ENCODE data around the gene RAB11FIP3. TPM values are rescaled to one million over a fixed set of nuclear protein-coding genes. Genes with fewer than 3 reads are reported as not detected.

RAB11FIP3 gene
- total RNA-seq, 1 experiment from 2014 or later, result 12.8 TPM

DNA sequence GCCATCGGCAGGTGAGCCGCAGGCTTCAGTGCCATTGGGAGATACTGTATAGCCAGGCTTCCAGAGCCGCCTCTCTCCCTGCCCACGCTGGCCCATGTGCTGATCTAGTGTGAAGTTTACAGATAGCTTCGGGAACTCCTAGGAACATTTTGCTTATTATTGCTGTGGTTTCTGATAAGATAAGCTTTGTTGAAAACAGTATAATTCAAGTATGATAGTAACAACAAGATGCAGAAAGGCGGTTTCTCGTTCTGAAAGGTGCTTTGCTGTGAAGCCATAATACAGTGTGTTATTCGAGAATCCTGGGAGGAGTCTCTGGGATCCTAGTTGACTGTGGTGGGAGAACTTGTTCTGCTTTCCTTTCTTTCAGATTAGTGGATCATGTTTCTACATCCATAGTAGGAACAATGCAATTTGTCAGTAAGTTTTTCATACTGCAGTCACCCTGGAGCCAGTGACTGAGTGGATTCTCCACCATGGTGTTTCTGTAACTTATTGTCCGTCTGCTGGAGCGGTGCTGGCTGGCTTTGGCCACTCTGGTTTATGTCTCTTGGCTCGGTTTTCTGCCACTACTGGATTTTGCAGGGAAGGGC lies 31.5 kb downstream of the RAB11FIP3 start:
- no TSS peak for BruUV-seq (replicated peaks)
- Histone ChIP-seq H3K9ac (ENCODE audit: low read length) (no peak overlapping the region), H4K20me1 (ENCODE audit: insufficient read depth) (no peaks in the 10 kb centered on the region), H3K4me3 (replicated peaks in 1 of 2; ENCODE audit: low read depth in 1 of 2, low read length in 2 of 2) (no peak overlapping the region), H3K9me2 (ENCODE audit: insufficient read depth) (no peaks in the 10 kb centered on the region), H3K4me2 (ENCODE audit: low read length) (no peak overlapping the region), H3K9me3 (ENCODE audit: control insufficient read depth in 1 of 2, insufficient read depth in 1 of 2, low read depth in 1 of 2, low read length in 2 of 2) (no peaks in the 10 kb centered on the region), H3K36me3 (ENCODE audit: control insufficient read depth in 1 of 2, insufficient read depth in 2 of 2, low read length in 2 of 2) (no peaks in the 10 kb centered on the region), H3K4me1 (ENCODE audit: control insufficient read depth in 1 of 2, insufficient read depth in 2 of 2, low read length in 2 of 2) (peaks cover 4 to 5% of the 10 kb centered on the region in 2 experiments; a peak in 2 of 4 replicates), H3K27me3 (ENCODE audit: insufficient read depth, low read length) (no peaks in the 10 kb centered on the region), H3K27ac (ENCODE audit: low read depth, low read length) (no peak overlapping the region), H2AFZ (ENCODE audit: low read depth, low read length, poor library complexity, severe bottlenecking) (no peak overlapping the region), H3K79me2 (ENCODE audit: insufficient read depth, low read length) (no peaks in the 10 kb centered on the region)
- TF ChIP-seq, protein P1, sequence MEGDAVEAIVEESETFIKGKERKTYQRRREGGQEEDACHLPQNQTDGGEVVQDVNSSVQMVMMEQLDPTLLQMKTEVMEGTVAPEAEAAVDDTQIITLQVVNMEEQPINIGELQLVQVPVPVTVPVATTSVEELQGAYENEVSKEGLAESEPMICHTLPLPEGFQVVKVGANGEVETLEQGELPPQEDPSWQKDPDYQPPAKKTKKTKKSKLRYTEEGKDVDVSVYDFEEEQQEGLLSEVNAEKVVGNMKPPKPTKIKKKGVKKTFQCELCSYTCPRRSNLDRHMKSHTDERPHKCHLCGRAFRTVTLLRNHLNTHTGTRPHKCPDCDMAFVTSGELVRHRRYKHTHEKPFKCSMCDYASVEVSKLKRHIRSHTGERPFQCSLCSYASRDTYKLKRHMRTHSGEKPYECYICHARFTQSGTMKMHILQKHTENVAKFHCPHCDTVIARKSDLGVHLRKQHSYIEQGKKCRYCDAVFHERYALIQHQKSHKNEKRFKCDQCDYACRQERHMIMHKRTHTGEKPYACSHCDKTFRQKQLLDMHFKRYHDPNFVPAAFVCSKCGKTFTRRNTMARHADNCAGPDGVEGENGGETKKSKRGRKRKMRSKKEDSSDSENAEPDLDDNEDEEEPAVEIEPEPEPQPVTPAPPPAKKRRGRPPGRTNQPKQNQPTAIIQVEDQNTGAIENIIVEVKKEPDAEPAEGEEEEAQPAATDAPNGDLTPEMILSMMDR (IDR thresholded peaks at IDR 0.05 in 2 of 3, conservative IDR thresholded peaks at IDR 0.05 in 1 of 3; ENCODE audit: borderline replicate concordance in 1 of 3, insufficient read depth in 1 of 3, low read depth in 2 of 3, low read length in 2 of 3), result no peak
- no peak for TF ChIP-seq ZNF274 (IDR thresholded peaks at IDR 0.05; ENCODE audit: low read depth, low read length)
- TF ChIP-seq ZFX (IDR thresholded peaks at IDR 0.05), result no peak
- no peak for TF ChIP-seq ELF1 (IDR thresholded peaks at IDR 0.05; ENCODE audit: borderline replicate concordance, low read depth)
- TF ChIP-seq, protein P2, sequence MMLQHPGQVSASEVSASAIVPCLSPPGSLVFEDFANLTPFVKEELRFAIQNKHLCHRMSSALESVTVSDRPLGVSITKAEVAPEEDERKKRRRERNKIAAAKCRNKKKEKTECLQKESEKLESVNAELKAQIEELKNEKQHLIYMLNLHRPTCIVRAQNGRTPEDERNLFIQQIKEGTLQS (IDR thresholded peaks at IDR 0.05), result no peak
- TF ChIP-seq POLR2AphosphoS5 (IDR thresholded peaks at IDR 0.05; ENCODE audit: low read depth, low read length), result no peak
- TF ChIP-seq TCF7L2 (IDR thresholded peaks at IDR 0.05; ENCODE audit: borderline replicate concordance, extremely low read depth, insufficient read depth, insufficient read length), result no peak
- no peak for TF ChIP-seq JUND (IDR thresholded peaks at IDR 0.05)
- TF ChIP-seq CBX3 (IDR thresholded peaks at IDR 0.05; ENCODE audit: low read depth), result no peak
- no peak for TF ChIP-seq SRF (IDR thresholded peaks at IDR 0.05; ENCODE audit: low read depth)
- TF ChIP-seq EGR1 (IDR thresholded peaks at IDR 0.05; ENCODE audit: low read depth), result no peak
- intact Hi-C loops (cut with micrococcal nuclease), result no loop called here
- DNase-seq (ENCODE audit: low read depth, low spot score), result no peak
- ChIA-PET CTCF (no interaction called here), POLR2A (no interaction called here), RAD21 (ENCODE audit: low non-redundant PET in 1 of 2, low total read pairs in 2 of 2, uncharacterized antibody in 2 of 2, unreplicated experiment in 2 of 2) (no interaction called here)
- no peak for ATAC-seq
